ENCODE data around the gene SPTBN5.

The SPTBN5 gene

DNA sequence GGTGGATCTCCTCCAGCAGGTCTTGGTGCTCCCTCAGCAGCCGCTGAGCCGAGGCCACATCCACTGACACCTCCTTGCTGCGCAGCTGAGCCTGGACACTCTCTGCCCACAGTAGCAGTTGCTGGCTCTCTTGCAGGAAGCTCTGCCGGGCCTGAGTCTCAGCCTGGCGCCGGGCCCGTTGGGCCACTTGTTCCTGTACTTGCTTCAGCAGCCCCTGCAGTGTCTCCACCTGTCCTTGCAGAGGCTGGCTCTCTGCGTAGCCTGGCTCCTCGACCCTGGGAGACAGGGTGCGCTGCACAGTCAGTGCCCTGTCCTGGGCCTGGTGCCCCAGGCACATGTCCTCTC lies 15.5 kb downstream of the SPTBN5 start:
- H3K4me3 ChIP-seq (ENCODE audit: low read length), result no peak overlapping the region
- TF ChIP-seq ZNF274 (IDR thresholded peaks at IDR 0.05; ENCODE audit: low read depth, low read length), result no peak

DNA sequence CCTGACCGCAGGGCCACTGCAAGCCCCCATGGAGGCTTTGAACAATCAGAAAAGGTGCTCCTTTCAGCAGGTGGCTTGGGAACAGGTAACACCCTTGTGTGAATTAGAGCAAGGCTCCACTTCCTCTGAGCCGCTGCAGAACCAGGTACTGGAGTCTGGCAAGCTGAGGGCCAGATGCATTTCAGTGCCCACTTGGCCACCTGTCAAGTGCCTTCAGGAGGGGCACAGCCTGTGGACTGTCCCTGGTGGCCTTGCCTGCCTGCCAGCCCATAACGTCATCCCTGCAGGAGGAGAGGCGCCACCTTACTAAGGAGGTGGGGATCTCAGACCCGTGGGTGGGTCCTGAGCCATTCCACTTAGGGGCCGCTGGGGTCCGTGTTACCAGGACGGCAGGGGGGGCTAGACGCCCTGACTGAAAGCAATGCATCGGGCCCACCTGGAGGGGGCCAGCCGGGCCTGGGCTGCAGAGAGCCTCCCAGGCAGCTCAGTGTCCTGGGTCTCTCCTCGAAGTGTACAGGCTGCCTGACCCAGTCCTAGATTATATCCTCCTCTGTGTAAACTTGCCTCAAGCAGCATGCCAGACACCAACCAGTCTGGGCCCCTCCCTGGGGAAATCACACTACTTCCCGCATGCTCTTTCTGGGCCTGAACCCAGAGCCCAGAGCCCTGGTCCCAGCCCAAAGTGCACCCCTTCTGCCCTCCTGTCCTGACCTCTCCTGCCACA lies 16.1 kb downstream of the SPTBN5 start:
- TF ChIP-seq ZNF274 (IDR thresholded peaks at IDR 0.05; ENCODE audit: low read depth, low read length), result no peak
- no peak overlapping the region for H3K4me3 ChIP-seq (ENCODE audit: low read length)

DNA sequence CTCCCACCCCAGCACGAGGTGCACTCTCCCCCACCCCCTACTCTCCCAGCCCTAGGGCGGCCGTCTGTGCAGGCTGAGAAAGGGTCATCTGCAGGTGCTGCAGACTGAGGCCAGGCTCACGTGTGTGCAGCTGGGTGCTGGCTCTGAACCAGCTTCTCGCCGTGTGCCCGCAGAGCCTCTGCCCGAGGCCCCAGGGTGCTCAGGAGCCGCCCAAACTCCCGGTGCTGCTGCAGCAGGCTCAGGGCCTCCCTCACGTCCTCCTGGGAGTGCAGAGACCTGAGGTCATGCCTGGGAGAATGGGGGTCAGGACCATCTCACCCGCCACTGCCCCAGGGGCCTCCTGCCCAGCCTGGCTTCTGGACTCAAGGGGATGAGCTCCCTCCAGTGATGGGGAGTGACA lies 17.2 kb downstream of the SPTBN5 start:
- no peak for TF ChIP-seq ZNF274 (IDR thresholded peaks at IDR 0.05; ENCODE audit: low read depth, low read length)
- H3K4me3 ChIP-seq (ENCODE audit: low read length), result no peak overlapping the region

- no peak for TF ChIP-seq ZNF274 (IDR thresholded peaks at IDR 0.05; ENCODE audit: low read depth, low read length)
- no peak overlapping the region for H3K4me3 ChIP-seq (ENCODE audit: low read length)
These were observed 17.8 kb downstream of the SPTBN5 start for GRCh38 chr15:41876007-41876406.

GRCh38 chr15:41874736-41875135 lies 19.1 kb downstream of the SPTBN5 start:
- no peak overlapping the region for H3K4me3 ChIP-seq (ENCODE audit: low read length)
- TF ChIP-seq ZNF274 (IDR thresholded peaks at IDR 0.05; ENCODE audit: low read depth, low read length), result no peak

DNA sequence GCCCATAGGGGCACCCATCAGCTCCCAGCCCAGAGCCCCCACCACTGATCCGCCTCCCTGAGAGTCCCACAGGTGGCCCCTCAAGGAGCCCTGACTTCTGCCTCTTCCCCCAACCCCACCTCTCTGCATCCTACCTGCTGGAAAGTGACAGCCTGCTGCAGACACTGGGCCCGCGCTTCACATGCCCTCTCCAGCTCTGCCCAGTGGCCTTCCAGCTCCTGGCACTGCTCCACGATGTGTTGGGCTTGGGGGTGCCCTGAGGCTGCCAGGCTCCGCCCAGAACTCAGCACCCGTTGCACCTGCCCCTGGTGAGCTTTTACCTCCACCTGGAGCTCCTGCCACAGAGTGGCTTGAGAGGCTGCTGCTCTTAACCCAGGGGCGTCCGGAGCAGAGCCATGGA lies 20.1 kb downstream of the SPTBN5 start:
- no peak overlapping the region for H3K4me3 ChIP-seq (ENCODE audit: low read length)
- TF ChIP-seq ZNF274 (IDR thresholded peaks at IDR 0.05; ENCODE audit: low read depth, low read length), result no peak

GRCh38 chr15:41872166-41872747 lies 21.6 kb downstream of the SPTBN5 start:
- no peak overlapping the region for H3K4me3 ChIP-seq (ENCODE audit: low read length)
- no peak for TF ChIP-seq ZNF274 (IDR thresholded peaks at IDR 0.05; ENCODE audit: low read depth, low read length)

DNA sequence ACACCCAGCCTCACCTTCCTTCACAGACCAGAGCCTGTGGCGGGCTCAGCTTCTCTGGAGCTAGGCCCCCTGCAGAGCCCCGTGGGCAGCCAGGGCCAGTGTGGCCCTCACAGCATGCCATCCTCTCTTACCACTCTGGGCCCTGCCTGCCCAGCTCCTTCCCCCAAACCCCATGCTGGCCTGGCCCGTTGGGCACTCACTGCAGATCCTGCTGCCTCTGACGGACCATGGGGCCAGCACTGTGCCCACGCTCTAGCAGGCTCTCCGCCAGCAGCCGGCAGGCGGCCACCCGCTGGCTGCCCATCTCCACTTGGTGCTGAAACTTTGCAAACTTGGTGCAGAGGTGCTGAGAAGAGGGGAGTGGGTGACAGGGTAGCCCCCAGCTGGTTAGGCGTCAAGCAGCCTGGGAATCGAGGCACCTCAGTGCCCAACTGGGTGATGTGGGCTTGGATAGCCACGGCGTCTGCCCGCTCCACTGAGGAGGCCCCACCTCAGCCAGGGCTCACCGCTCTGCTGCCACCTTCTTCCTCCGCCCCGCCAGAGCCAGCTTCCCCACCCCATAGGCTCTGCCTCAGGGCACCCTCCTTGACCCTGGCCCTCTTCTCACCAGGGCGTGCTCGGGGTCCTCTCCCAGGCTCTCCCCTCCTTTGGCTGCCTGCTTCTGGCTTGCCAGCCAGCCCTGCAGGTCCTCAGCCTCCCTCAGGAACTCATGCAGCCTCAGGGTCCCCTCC lies 22.5 kb downstream of the SPTBN5 start:
- no peak overlapping the region for H3K4me3 ChIP-seq (ENCODE audit: low read length)
- no peak for TF ChIP-seq ZNF274 (IDR thresholded peaks at IDR 0.05; ENCODE audit: low read depth, low read length)

GRCh38 chr15:41870689-41871081 lies 23.2 kb downstream of the SPTBN5 start:
- H3K4me3 ChIP-seq (ENCODE audit: low read length), result no peak overlapping the region
- TF ChIP-seq ZNF274 (IDR thresholded peaks at IDR 0.05; ENCODE audit: low read depth, low read length), result no peak

GRCh38 chr15:41869770-41870688 lies 23.8 kb downstream of the SPTBN5 start:
- no peak for TF ChIP-seq ZNF274 (IDR thresholded peaks at IDR 0.05; ENCODE audit: low read depth, low read length)
- H3K4me3 ChIP-seq (ENCODE audit: low read length), result no peak overlapping the region

DNA sequence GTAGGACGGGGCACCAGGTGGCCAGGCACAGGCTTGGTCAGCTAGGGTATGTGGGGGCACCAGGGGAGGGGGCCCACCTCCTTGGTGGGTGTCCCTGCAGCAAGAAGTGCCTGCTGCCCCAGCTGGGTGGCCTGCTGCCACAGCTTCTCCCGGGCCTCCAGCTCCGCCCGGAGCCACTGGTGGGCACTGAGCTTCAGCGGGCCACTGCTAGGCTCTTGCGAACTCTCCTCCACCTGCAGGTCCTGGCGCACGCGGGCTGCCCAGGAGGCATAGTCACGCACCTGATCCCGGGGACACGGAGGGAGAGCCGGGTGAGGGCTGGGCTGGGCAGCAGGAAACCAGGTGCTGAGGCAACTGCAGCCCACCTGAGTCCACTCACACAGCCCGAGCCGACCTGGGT lies 25.5 kb downstream of the SPTBN5 start:
- TF ChIP-seq ZNF274 (IDR thresholded peaks at IDR 0.05; ENCODE audit: low read depth, low read length), result no peak
- H3K4me3 ChIP-seq (ENCODE audit: low read length), result no peak overlapping the region

DNA sequence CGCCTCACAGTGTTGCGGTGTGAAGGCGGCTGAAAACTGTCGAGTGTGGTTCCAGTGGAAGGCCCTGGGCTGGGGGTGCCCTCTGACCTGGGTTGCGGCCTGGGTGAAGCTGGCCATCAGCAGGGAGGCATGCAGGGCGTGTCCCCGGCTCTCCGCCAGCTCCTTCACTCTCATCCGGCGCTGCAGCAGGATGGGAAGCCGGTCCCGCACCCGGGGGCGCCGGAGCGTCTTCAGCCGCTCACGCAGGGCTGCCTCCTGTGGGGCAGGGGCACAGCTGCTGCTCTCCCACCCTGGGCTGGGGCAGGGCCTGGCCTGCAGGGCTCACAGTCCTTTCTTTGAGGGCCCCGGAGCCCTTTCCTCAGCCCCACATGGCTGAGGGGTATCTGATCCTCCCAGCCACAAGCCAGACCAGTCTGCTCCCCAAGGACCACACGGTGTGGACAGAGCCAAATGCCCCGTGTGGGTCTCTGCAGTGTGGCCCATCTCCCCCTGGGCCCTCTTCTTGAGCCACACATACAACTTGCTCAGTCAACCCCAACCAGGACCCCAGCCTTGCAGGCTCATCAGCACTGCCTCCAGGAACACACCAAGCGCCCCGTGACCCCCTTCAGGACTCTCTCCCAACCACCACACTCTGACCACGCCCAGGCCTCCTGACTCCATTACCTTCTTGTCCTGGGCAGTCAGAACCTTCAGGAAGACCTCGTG lies 26.8 kb downstream of the SPTBN5 start:
- no peak overlapping the region for H3K4me3 ChIP-seq (ENCODE audit: low read length)
- TF ChIP-seq ZNF274 (IDR thresholded peaks at IDR 0.05; ENCODE audit: low read depth, low read length), result no peak

DNA sequence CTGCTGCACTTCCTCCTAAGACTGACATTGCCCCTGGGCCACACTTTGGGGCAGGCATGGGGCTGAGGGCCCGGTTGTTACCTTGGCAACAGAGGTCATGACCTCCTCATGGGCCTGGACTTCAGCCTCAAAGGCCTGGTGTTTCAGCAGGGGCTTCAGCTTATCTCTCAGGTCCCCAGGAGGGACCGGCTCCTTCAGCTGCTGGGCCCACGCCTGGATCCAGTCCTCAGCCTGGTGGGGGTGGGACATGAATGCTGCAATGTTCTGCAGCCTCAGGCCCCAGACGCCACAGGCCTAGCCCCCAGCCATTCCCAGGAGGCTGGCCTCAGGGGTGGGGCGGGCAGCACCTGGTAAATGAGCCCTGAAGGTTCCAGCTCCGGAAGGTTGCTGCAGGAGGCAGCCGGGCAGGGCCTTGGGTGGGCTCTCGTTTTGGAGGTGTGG lies 27.6 kb downstream of the SPTBN5 start:
- TF ChIP-seq ZNF274 (IDR thresholded peaks at IDR 0.05; ENCODE audit: low read depth, low read length), result no peak
- H3K4me3 ChIP-seq (ENCODE audit: low read length), result no peak overlapping the region

Measured in GM08714 (cell line).